HEK293 (cell line): Measurements from ENCODE around the gene ARHGEF40.

Experiments
- ATF2 ChIP-seq: fragments of 450-650 bp; formaldehyde crosslinking; IDR thresholded peaks from 2 replicates; pipeline ENCODE4 v1.5.1; 2016; ENCODE audit warnings: missing biosample characterization, missing genetic modification characterization, low read depth
- FEZF1 ChIP-seq: fragments of 450-650 bp; formaldehyde crosslinking; IDR thresholded peaks from 2 replicates; pipeline ENCODE4 v1.5.1; 2016; ENCODE audit warnings: missing biosample characterization, missing genetic modification characterization
- GFI1B ChIP-seq: fragments of 450-650 bp; formaldehyde crosslinking; IDR thresholded peaks from 2 replicates; pipeline ENCODE4 v1.5.1; 2016; ENCODE audit warnings: missing biosample characterization, missing genetic modification characterization
- GLIS1 ChIP-seq: fragments of 450-650 bp; formaldehyde crosslinking; IDR thresholded peaks from 2 replicates; pipeline ENCODE4 v1.5.1; 2016; ENCODE audit warnings: missing biosample characterization, missing genetic modification characterization
- GLIS2 ChIP-seq: fragments of 450-650 bp; formaldehyde crosslinking; IDR thresholded peaks from 2 replicates; pipeline ENCODE4 v1.5.1; 2016; ENCODE audit warnings: missing biosample characterization, missing genetic modification characterization
- HOXD13 ChIP-seq: sonication (generic); formaldehyde crosslinking; IDR thresholded peaks from 2 replicates; pipeline ENCODE4 v1.8.0; 2022; ENCODE audit warnings: missing genetic modification reagents, borderline replicate concordance
- MZF1 ChIP-seq: fragments of 450-650 bp; formaldehyde crosslinking; IDR thresholded peaks from 2 replicates; pipeline ENCODE4 v1.5.1; 2017; ENCODE audit warnings: missing biosample characterization, missing genetic modification characterization, borderline replicate concordance
- PRDM2 ChIP-seq: fragments of 450-650 bp; formaldehyde crosslinking; IDR thresholded peaks from 2 replicates; pipeline ENCODE4 v1.5.1; 2016; ENCODE audit warnings: missing biosample characterization, missing genetic modification characterization, borderline replicate concordance
- SP2 ChIP-seq: fragments of 450-650 bp; formaldehyde crosslinking; IDR thresholded peaks from 2 replicates; pipeline ENCODE4 v1.5.1; 2016; ENCODE audit warnings: missing biosample characterization, missing genetic modification characterization
- ZBTB10 ChIP-seq: fragments of 450-650 bp; formaldehyde crosslinking; IDR thresholded peaks from 2 replicates; pipeline ENCODE4 v1.5.1; 2016; ENCODE audit warnings: missing biosample characterization, missing genetic modification characterization
- ZFP69B ChIP-seq: fragments of 450-650 bp; formaldehyde crosslinking; IDR thresholded peaks from 2 replicates; pipeline ENCODE4 v1.5.1; 2016; ENCODE audit warnings: missing biosample characterization, missing genetic modification characterization
- ZNF146 ChIP-seq: fragments of 450-650 bp; formaldehyde crosslinking; IDR thresholded peaks from 2 replicates; pipeline ENCODE4 v1.5.1; 2016; ENCODE audit warnings: missing biosample characterization, missing genetic modification characterization
- ZNF148 ChIP-seq: fragments of 450-650 bp; formaldehyde crosslinking; IDR thresholded peaks from 2 replicates; pipeline ENCODE4 v1.5.0; 2017; ENCODE audit warnings: missing biosample characterization, missing genetic modification characterization, borderline replicate concordance
- ZNF211 ChIP-seq: fragments of 450-650 bp; formaldehyde crosslinking; IDR thresholded peaks from 2 replicates; pipeline ENCODE4 v1.5.1; 2016; ENCODE audit warnings: low read depth, missing biosample characterization, missing genetic modification characterization
- ZNF214 ChIP-seq: fragments of 450-650 bp; formaldehyde crosslinking; IDR thresholded peaks from 2 replicates; pipeline ENCODE4 v1.5.1; 2017; ENCODE audit warnings: missing biosample characterization, mild to moderate bottlenecking, missing genetic modification characterization, borderline replicate concordance
- ZNF223 ChIP-seq: fragments of 450-650 bp; formaldehyde crosslinking; IDR thresholded peaks from 2 replicates; pipeline ENCODE4 v1.5.1; 2016; ENCODE audit warnings: missing biosample characterization, missing genetic modification characterization
- ZNF302 ChIP-seq: fragments of 450-650 bp; formaldehyde crosslinking; IDR thresholded peaks from 2 replicates; pipeline ENCODE4 v1.5.1; 2016; ENCODE audit warnings: missing biosample characterization, missing genetic modification characterization, low read depth
- ZNF324 ChIP-seq: fragments of 450-650 bp; formaldehyde crosslinking; IDR thresholded peaks from 2 replicates; pipeline ENCODE4 v1.5.1; 2016; ENCODE audit warnings: missing biosample characterization, missing genetic modification characterization
- ZNF335 ChIP-seq: fragments of 450-650 bp; formaldehyde crosslinking; conservative IDR thresholded peaks from 2 replicates; pipeline ENCODE4 v1.5.1; 2016; ENCODE audit warnings: missing biosample characterization, missing genetic modification characterization
- ZNF416 ChIP-seq: fragments of 450-650 bp; formaldehyde crosslinking; IDR thresholded peaks from 2 replicates; pipeline ENCODE4 v1.5.1; 2016; ENCODE audit warnings: missing biosample characterization, missing genetic modification characterization
- ZNF501 ChIP-seq: fragments of 450-650 bp; formaldehyde crosslinking; IDR thresholded peaks from 2 replicates; pipeline ENCODE4 v1.5.1; 2016; ENCODE audit warnings: missing biosample characterization, missing genetic modification characterization
- ZNF510 ChIP-seq: fragments of 450-650 bp; formaldehyde crosslinking; IDR thresholded peaks from 2 replicates; pipeline ENCODE4 v1.5.1; 2018; ENCODE audit warnings: mild to moderate bottlenecking, missing genetic modification characterization, missing biosample characterization; ENCODE audit not compliant: insufficient replicate concordance
- ZNF571 ChIP-seq: fragments of 450-650 bp; formaldehyde crosslinking; IDR thresholded peaks from 2 replicates; pipeline ENCODE4 v1.5.0; 2017; ENCODE audit warnings: missing biosample characterization, missing genetic modification characterization
- ZNF658 ChIP-seq: fragments of 450-650 bp; formaldehyde crosslinking; IDR thresholded peaks from 2 replicates; pipeline ENCODE4; 2016; ENCODE audit warnings: missing biosample characterization, missing genetic modification characterization
- ZNF670 ChIP-seq: fragments of 450-650 bp; formaldehyde crosslinking; IDR thresholded peaks from 2 replicates; pipeline ENCODE4 v1.5.1; 2016; ENCODE audit warnings: missing biosample characterization, missing genetic modification characterization, low read depth
- ZNF785 ChIP-seq: fragments of 450-650 bp; formaldehyde crosslinking; IDR thresholded peaks from 2 replicates; pipeline ENCODE4 v1.5.1; 2016; ENCODE audit warnings: missing biosample characterization, missing genetic modification characterization
- ZNF830 ChIP-seq: fragments of 450-650 bp; IDR thresholded peaks from 2 replicates; pipeline ENCODE4 v1.5.0; 2018; ENCODE audit warnings: missing biosample characterization, missing genetic modification characterization, low read depth, mild to moderate bottlenecking, moderate library complexity
- ZSCAN30 ChIP-seq: fragments of 450-650 bp; IDR thresholded peaks from 2 replicates; pipeline ENCODE4 v1.5.1; 2018; ENCODE audit warnings: missing biosample characterization, mild to moderate bottlenecking, missing genetic modification characterization, moderate library complexity

ARHGEF40 gene

GRCh38 chr14:21103710-21104447 is 33.8 kb downstream of the ARHGEF40 start (continued):
- TF ChIP-seq GFI1B (no peak), HOXD13 (CRISPR knock-in tag) (0 out of 2 replicates have a peak, but pooled peaks have one; percentile 30), GLIS1 (tag by site-specific recombination) (peak; percentile 68), ZNF501 (peak; percentile 67; the same call in 1 of the 2 replicates), PRDM2 (tag by site-specific recombination) (no peak), ZNF146 (tag by site-specific recombination) (no peak; the same call in none of the 2 replicates), ZNF658 (tag by site-specific recombination) (no peak), ZNF324 (peak; percentile 96), ZSCAN30 (tag by site-specific recombination) (peak; percentile 62), MZF1 (0 out of 2 replicates have a peak, but pooled peaks have one; percentile 20), FEZF1 (tag by site-specific recombination) (no peak), ZNF302 (tag by site-specific recombination) (no peak), ATF2 (tag by site-specific recombination) (no peak; the same call in 1 of the 2 replicates), ZFP69B (peak; percentile 72), ZBTB10 (tag by site-specific recombination) (peak; percentile 62), GLIS2 (tag by site-specific recombination) (peak; percentile 74), ZNF335 (tag by site-specific recombination) (peak; percentile 83), ZNF148 (tag by site-specific recombination) (peak; percentile 70; the same call in 1 of the 2 replicates), ZNF223 (tag by site-specific recombination) (no peak), ZNF830 (tag by site-specific recombination) (no peak), SP2 (tag by site-specific recombination) (peak; percentile 95), ZNF571 (no peak), ZNF416 (tag by site-specific recombination) (no peak), ZNF214 (no peak), ZNF670 (no peak), ZNF211 (tag by site-specific recombination) (no peak), ZNF510 (tag by site-specific recombination) (no peak), ZNF785 (tag by site-specific recombination) (peak; percentile 78; the same call in 1 of the 2 replicates)
